ENCODE measurements around the gene ALDOB. TPM values are rescaled to one million over a fixed set of nuclear protein-coding genes. Genes with fewer than 3 reads are reported as not detected.

Gene ALDOB
- total and polyA plus RNA-seq, 2 experiments from 2014 or later, result not detected

- no peak for TF ChIP-seq CTCF (conservative IDR thresholded peaks at IDR 0.05; ENCODE audit: low read depth in 2 of 2)
- peaks cover under 1% of the 10 kb centered on the region for H3K27me3 Mint-ChIP-seq (ENCODE audit: insufficient read depth, low read depth, poor library complexity)
- no peak for DNase-seq (ENCODE audit: low spot score)
- peaks cover 16% of the 10 kb centered on the region; the same call in 1 of the 2 replicates for H3K79me2 ChIP-seq (replicated peaks; ENCODE audit: insufficient read depth)
- H2AFZ ChIP-seq, result no peak overlapping the region
- H3K4me1 ChIP-seq (ENCODE audit: insufficient read depth), result peaks cover 4% of the 10 kb centered on the region; the same call in 1 of the 2 replicates
- no peak overlapping the region for H3K27ac Mint-ChIP-seq
- H3K27ac ChIP-seq (ENCODE audit: low read depth), result no peak overlapping the region
- no peak overlapping the region for H3K4me3 ChIP-seq
- H4K20me1 ChIP-seq (replicated peaks; ENCODE audit: insufficient read depth), result no peaks in the 10 kb centered on the region
- no peak overlapping the region for H3K4me3 Mint-ChIP-seq
- peaks cover 7% of the 10 kb centered on the region; the same call in 1 of the 2 replicates for H3K9me2 ChIP-seq (ENCODE audit: insufficient read depth)
- peaks cover 37% of the 10 kb centered on the region for H3K9me3 Mint-ChIP-seq
- no peaks in the 10 kb centered on the region for H3F3A ChIP-seq (replicated peaks; ENCODE audit: low read depth)
- H3K36me3 ChIP-seq (ENCODE audit: insufficient read depth), result peaks cover 56% of the 10 kb centered on the region
- ATAC-seq, result no peak
- H3K4me2 ChIP-seq, result no peak overlapping the region
- H3K4me1 Mint-ChIP-seq, result peaks cover 5% of the 10 kb centered on the region
- no peaks in the 10 kb centered on the region for H3K27me3 ChIP-seq (ENCODE audit: insufficient read depth)
- peaks cover 83% of the 10 kb centered on the region for H3K36me3 Mint-ChIP-seq (ENCODE audit: low read depth)
Observed at GRCh38 chr9:101403516-101404285, 31.9 kb downstream of the ALDOB start.

- H3K9me3 Mint-ChIP-seq, result peaks cover 5% of the 10 kb centered on the region
- H3K27me3 ChIP-seq (ENCODE audit: insufficient read depth), result no peaks in the 10 kb centered on the region
- peaks cover 3% of the 10 kb centered on the region for H4K20me1 ChIP-seq (replicated peaks; ENCODE audit: insufficient read depth)
- peak overlapping the region; percentile 53 for H3K4me3 Mint-ChIP-seq
- H3K27ac ChIP-seq (ENCODE audit: low read depth), result no peak overlapping the region
- H3K4me2 ChIP-seq, result 0 out of 2 replicates have a peak overlapping the region, but pooled peaks have one; percentile 91
- peaks cover 74% of the 10 kb centered on the region for H3K36me3 Mint-ChIP-seq (ENCODE audit: low read depth)
- peaks cover 48% of the 10 kb centered on the region for H3K79me2 ChIP-seq (replicated peaks; ENCODE audit: insufficient read depth)
- H3K4me1 Mint-ChIP-seq, result peaks cover 5% of the 10 kb centered on the region
- H3K27me3 Mint-ChIP-seq (ENCODE audit: insufficient read depth, low read depth, poor library complexity), result peaks cover 4% of the 10 kb centered on the region
- peaks cover 35% of the 10 kb centered on the region; the same call in 1 of the 2 replicates for H3K36me3 ChIP-seq (ENCODE audit: insufficient read depth)
- TF ChIP-seq NANOG (IDR thresholded peaks at IDR 0.05; ENCODE audit: borderline replicate concordance) (no peak), CTCF (conservative IDR thresholded peaks at IDR 0.05; ENCODE audit: low read depth in 2 of 2) (no peak), ZNF331 (CRISPR knock-in tag; IDR thresholded peaks at IDR 0.05; ENCODE audit: low read depth) (no peak)
- peaks cover 12% of the 10 kb centered on the region; the same call in 1 of the 2 replicates for H3K4me1 ChIP-seq (ENCODE audit: insufficient read depth)
- DNase-seq (ENCODE audit: low spot score) (no peak), ATAC-seq (no peak)
- no peaks in the 10 kb centered on the region for H3F3A ChIP-seq (replicated peaks; ENCODE audit: low read depth)
- no peak overlapping the region for H3K27ac Mint-ChIP-seq
- H3K9me2 ChIP-seq (ENCODE audit: insufficient read depth), result 0 out of 2 replicates have a peak, but pooled peaks cover 2% of the 10 kb centered on the region
- peak overlapping the region; percentile 78; the same call in 1 of the 2 replicates for H3K4me3 ChIP-seq
- H2AFZ ChIP-seq, result no peak overlapping the region
Observed at GRCh38 chr9:101400120-101400519, 35.5 kb downstream of the ALDOB start.

GRCh38 chr9:101399643-101399970 lies 36.0 kb downstream of the ALDOB start:
- Mint-ChIP-seq H3K9me3 (peaks cover 4% of the 10 kb centered on the region), H3K27ac (no peak overlapping the region)
- peaks cover 30% of the 10 kb centered on the region; the same call in 1 of the 2 replicates for H3K36me3 ChIP-seq (ENCODE audit: insufficient read depth)
- no peak for TF ChIP-seq EZH2 (IDR thresholded peaks at IDR 0.05; ENCODE audit: low read depth, unreplicated experiment)
- TF ChIP-seq NANOG (IDR thresholded peaks at IDR 0.05; ENCODE audit: borderline replicate concordance), result no peak
- TF ChIP-seq POLR2AphosphoS5 (IDR thresholded peaks at IDR 0.05; ENCODE audit: low read depth), result no peak
- no peak for TF ChIP-seq CTCF (conservative IDR thresholded peaks at IDR 0.05; ENCODE audit: low read depth in 2 of 2)
- no peak for TF ChIP-seq JUNB (IDR thresholded peaks at IDR 0.05; ENCODE audit: unreplicated experiment)
- no peak for TF ChIP-seq REST (IDR thresholded peaks at IDR 0.05; ENCODE audit: unreplicated experiment)

More at GRCh38 chr9:101399643-101399970, 36.0 kb downstream of the ALDOB start:
- Mint-ChIP-seq H3K27me3 (ENCODE audit: insufficient read depth, low read depth, poor library complexity) (peaks cover 4% of the 10 kb centered on the region), H3K4me1 (peaks cover 5% of the 10 kb centered on the region), H3K36me3 (ENCODE audit: low read depth) (peaks cover 74% of the 10 kb centered on the region), H3K4me3 (peak overlapping the region; percentile 100)
- no peaks in the 10 kb centered on the region for H3K9me2 ChIP-seq (ENCODE audit: insufficient read depth)
- H3K4me3 ChIP-seq, result peak overlapping the region; percentile 78
- H3F3A ChIP-seq (replicated peaks; ENCODE audit: low read depth), result no peaks in the 10 kb centered on the region
- peak overlapping the region; percentile 91 for H3K4me2 ChIP-seq
- ATAC-seq (no peak), DNase-seq (ENCODE audit: low spot score) (no peak)
- peaks cover 7% of the 10 kb centered on the region for H4K20me1 ChIP-seq (replicated peaks; ENCODE audit: insufficient read depth)
- H3K27ac ChIP-seq (ENCODE audit: low read depth), result no peak overlapping the region
- peaks cover 53% of the 10 kb centered on the region for H3K79me2 ChIP-seq (replicated peaks; ENCODE audit: insufficient read depth)
- H3K27me3 ChIP-seq (ENCODE audit: insufficient read depth), result no peaks in the 10 kb centered on the region
- H3K4me1 ChIP-seq (ENCODE audit: insufficient read depth), result peaks cover 12% of the 10 kb centered on the region; the same call in 1 of the 2 replicates
- peak overlapping the region; percentile 83; the same call in 1 of the 2 replicates for H2AFZ ChIP-seq
